ENCODE measurements around the gene CSNK2A2. TPM values are rescaled to one million over a fixed set of nuclear protein-coding genes. Genes with fewer than 3 reads are reported as not detected.

The CSNK2A2 gene
- polyA plus RNA-seq, 2 of the 4 experiments (the other 2 are of a cell fraction): 42.5 to 47.6 TPM

DNA sequence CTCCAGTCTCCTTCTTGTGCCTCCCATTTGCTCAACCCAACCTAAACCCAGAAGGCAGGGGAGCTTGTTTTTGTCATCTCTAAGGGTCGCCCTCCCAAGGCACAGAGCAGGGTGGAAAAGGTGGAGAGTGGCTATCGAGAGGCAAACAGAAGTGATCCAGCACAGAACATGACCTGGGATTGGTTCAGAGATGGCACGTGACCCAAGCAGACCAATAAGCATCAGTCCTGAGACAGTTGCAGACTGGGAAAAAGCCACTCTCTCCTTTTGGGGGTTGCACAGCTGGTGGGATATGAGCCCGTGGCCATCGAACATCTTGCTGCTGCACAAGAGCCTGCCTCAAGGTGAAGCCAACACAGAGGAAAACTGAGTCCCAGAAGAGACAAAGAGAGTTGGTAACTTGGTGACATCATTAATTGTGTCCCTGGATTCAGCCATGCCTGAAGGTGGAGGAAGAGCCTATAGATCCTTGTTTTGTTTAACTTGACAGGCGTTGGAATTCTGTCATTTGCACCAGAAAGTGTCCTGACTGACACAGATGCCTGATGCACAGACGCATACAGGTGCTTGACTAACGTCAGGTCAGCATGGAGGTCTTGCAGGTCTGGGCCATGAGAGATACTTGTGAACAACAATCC is 28.2 kb upstream of the CSNK2A2 start:
- ATAC-seq: peak in 1 of 2 experiments; percentile 45; a peak in 2 of 6 replicates
- no peak for DNase-seq (ENCODE audit: low read depth in 1 of 2, low spot score in 1 of 2)
- TF ChIP-seq ZSCAN20 (CRISPR knock-in tag; IDR thresholded peaks at IDR 0.05) (no peak), NFE2L2 (conservative IDR thresholded peaks at IDR 0.05; ENCODE audit: low read length) (no peak)
- TF ChIP-seq, protein P1, sequence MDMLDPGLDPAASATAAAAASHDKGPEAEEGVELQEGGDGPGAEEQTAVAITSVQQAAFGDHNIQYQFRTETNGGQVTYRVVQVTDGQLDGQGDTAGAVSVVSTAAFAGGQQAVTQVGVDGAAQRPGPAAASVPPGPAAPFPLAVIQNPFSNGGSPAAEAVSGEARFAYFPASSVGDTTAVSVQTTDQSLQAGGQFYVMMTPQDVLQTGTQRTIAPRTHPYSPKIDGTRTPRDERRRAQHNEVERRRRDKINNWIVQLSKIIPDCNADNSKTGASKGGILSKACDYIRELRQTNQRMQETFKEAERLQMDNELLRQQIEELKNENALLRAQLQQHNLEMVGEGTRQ (IDR thresholded peaks at IDR 0.05): peak; percentile 47
- WGBS (ENCODE audit: missing lambda C conversion rate): 52% methylated on average over 8 of the region's 8 CpGs
- H3K4me2 ChIP-seq: no peak overlapping the region
- no peaks in the 10 kb centered on the region for H3K9me3 ChIP-seq
- no peak for FAIRE-seq
- no peak overlapping the region for H3K4me3 ChIP-seq
- H3K27ac ChIP-seq: no peak overlapping the region
- POLR2A ChIA-PET: no interaction called here
- no peaks in the 10 kb centered on the region for H3K4me1 ChIP-seq
- CTCF ChIA-PET: interaction anchor here (2.6 kb wide), 1 partner anchor 262 kb away, joined by 6 read pairs; no protein-coding TSS in a partner anchor

DNA sequence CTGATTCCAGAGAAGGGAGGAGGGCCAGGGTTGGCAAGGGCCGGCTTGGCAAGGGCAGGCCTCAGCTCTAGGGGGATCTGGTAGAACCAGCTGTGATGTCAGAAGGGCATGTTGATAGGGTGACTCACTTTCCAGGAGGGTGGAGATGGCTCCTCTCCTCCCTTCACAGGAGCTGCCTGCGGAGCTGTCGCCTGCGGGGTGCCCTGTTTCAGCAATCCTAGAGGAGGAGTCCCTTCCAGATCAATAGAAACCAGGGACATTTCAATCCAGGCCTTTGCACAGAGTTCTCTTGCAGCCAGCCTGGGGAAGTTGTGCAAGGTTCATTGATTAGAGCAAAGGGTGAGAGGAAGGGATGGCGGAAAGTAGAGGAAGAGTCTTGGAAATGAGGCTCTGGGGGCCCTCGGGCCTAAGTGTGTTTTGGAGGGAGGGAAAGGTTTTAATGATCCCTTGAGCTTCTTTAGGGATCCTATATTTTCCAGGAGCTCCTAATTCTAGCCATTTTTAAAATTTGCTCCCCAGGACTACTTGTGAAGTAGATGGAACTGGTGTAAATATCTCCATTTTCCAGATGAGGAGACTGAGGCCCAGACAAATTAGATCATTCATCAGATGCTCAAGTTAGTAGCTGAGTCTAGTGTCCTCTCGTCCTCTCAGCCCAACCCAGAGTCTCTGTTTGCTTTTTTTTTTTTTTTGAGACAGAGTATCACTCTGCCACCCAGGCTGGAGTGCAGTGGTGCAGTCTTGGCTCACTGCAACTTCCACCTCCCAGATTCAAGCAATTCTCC is 24.8 kb upstream of the CSNK2A2 start:
- FAIRE-seq: no peak

DNA sequence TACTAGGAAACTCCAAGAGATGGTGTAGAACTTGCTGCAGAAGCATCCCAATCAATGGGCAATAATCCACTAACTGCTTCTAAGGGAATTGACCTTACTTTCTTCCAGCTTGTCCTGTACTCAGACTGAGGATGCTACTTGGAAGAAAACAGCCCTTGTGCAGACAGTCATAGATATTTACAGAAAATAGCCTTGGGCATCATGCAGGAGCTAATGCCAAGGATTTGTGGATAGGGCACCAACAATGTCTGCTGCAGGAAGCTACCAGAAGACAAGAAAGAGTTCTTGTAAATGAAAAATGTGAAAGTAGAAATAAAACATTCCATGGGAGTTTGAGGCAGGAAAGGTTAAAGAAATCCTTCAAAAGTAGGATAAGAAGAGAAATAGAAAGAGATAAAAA is 21.5 kb upstream of the CSNK2A2 start:
- TF ChIP-seq, protein P2, sequence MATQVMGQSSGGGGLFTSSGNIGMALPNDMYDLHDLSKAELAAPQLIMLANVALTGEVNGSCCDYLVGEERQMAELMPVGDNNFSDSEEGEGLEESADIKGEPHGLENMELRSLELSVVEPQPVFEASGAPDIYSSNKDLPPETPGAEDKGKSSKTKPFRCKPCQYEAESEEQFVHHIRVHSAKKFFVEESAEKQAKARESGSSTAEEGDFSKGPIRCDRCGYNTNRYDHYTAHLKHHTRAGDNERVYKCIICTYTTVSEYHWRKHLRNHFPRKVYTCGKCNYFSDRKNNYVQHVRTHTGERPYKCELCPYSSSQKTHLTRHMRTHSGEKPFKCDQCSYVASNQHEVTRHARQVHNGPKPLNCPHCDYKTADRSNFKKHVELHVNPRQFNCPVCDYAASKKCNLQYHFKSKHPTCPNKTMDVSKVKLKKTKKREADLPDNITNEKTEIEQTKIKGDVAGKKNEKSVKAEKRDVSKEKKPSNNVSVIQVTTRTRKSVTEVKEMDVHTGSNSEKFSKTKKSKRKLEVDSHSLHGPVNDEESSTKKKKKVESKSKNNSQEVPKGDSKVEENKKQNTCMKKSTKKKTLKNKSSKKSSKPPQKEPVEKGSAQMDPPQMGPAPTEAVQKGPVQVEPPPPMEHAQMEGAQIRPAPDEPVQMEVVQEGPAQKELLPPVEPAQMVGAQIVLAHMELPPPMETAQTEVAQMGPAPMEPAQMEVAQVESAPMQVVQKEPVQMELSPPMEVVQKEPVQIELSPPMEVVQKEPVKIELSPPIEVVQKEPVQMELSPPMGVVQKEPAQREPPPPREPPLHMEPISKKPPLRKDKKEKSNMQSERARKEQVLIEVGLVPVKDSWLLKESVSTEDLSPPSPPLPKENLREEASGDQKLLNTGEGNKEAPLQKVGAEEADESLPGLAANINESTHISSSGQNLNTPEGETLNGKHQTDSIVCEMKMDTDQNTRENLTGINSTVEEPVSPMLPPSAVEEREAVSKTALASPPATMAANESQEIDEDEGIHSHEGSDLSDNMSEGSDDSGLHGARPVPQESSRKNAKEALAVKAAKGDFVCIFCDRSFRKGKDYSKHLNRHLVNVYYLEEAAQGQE (IDR thresholded peaks at IDR 0.05): no peak
- TF ChIP-seq ZSCAN20 (CRISPR knock-in tag; IDR thresholded peaks at IDR 0.05) (no peak), EHMT2 (IDR thresholded peaks at IDR 0.05; ENCODE audit: low read depth) (no peak), RNF2 (IDR thresholded peaks at IDR 0.05; ENCODE audit: borderline replicate concordance, low read depth) (no peak)
- TF ChIP-seq, protein P3, sequence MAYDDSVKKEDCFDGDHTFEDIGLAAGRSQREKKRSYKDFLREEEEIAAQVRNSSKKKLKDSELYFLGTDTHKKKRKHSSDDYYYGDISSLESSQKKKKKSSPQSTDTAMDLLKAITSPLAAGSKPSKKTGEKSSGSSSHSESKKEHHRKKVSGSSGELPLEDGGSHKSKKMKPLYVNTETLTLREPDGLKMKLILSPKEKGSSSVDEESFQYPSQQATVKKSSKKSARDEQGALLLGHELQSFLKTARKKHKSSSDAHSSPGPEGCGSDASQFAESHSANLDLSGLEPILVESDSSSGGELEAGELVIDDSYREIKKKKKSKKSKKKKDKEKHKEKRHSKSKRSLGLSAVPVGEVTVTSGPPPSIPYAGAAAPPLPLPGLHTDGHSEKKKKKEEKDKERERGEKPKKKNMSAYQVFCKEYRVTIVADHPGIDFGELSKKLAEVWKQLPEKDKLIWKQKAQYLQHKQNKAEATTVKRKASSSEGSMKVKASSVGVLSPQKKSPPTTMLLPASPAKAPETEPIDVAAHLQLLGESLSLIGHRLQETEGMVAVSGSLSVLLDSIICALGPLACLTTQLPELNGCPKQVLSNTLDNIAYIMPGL (CRISPR knock-in tag; IDR thresholded peaks at IDR 0.05; ENCODE audit: borderline replicate concordance): no peak
- ATAC-seq (no peak), DNase-seq (ENCODE audit: low read depth in 1 of 2, low spot score in 1 of 2) (no peak), FAIRE-seq (no peak)
- POLR2A ChIA-PET: no interaction called here
- Histone ChIP-seq H3K4me1 (no peaks in the 10 kb centered on the region), H3K27ac (no peak overlapping the region), H3K9me3 (peaks cover 11% of the 10 kb centered on the region; the same call in 1 of the 3 replicates), H3K4me2 (no peak overlapping the region), H3K4me3 (no peak overlapping the region)
- CTCF ChIA-PET: no interaction called here

More for the DNA sequence above, 24.8 kb upstream of the CSNK2A2 start:
- Histone ChIP-seq H3K27ac (no peak overlapping the region), H3K4me1 (no peaks in the 10 kb centered on the region), H3K9me3 (0 out of 3 replicates have a peak, but pooled peaks cover 5% of the 10 kb centered on the region), H3K4me3 (no peak overlapping the region), H3K4me2 (no peak overlapping the region)
- 48% methylated on average over 7 of the region's 7 CpGs for WGBS (ENCODE audit: missing lambda C conversion rate)
- DNase-seq (ENCODE audit: low read depth in 1 of 2, low spot score in 1 of 2): peak; percentile 19 to 26
- ATAC-seq: peak; percentile 80 to 85
- no peak for TF ChIP-seq ZC3H11A (IDR thresholded peaks at IDR 0.05)
- no peak for TF ChIP-seq FOSL2 (IDR thresholded peaks at IDR 0.05)
- peak; percentile 23; the same call in 1 of the 2 replicates for TF ChIP-seq FOSL2 (CRISPR knock-in tag; IDR thresholded peaks at IDR 0.05)
- ChIA-PET CTCF (interaction anchor here (0.8 to 1.5 kb wide), 3 partner anchors 16 to 265 kb away, joined by 3 to 4 read pairs (median 4); no protein-coding TSS in a partner anchor), POLR2A (no interaction called here)

All from A549 (cell line).